Measurements from ENCODE around the gene NOC2L. TPM values are rescaled to one million over a fixed set of nuclear protein-coding genes. Genes with fewer than 3 reads are reported as not detected.

Gene NOC2L
- total and polyA plus RNA-seq, 9 of the 15 experiments (the other 6 are each of a cell fraction or from before 2014, with no cell fraction given): 4.0 to 410 (median 200) TPM

DNA sequence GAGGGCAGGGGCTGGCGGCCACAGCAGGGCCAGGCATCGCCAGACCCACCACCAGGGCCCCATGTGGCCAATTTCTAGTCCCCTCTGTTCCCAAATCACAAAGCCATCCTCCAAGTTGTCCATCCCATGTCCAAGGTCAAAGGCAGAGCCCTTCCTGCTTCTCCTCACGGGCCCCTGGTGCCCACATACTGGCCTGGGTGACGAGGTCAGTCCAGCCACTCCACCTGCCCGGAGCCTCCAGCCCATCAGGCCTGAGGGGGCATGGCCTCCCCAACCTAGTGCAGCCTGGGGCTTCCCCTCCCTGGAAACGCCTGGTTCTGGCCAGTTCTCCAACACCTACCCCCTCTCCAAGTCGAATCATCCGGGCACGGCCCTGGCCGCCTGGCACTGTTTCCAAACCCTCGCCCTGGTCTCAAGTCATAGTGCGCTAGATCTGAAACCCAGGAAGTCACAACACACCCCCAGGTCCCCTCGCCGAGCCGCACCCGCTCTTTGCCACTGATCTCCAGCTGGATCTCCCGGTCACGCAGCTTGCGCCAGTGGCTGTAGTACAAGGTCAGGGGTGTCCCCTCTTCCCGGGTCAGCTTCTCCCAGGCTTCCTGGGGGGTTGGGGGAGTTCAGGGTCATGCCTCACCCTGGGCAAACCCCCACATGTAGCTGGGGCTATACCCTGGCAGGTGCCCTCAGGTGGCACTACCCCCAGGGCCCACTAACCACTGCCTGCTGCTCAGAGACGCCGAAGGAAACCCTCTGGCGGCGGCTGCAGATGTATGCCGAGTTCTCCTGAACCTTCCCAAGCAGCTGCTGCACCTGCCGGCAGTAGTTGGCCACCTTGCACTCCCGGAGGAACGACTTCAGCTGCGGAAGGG, 13.1 kb downstream of the NOC2L start (continued):
- TF ChIP-seq, protein P1, sequence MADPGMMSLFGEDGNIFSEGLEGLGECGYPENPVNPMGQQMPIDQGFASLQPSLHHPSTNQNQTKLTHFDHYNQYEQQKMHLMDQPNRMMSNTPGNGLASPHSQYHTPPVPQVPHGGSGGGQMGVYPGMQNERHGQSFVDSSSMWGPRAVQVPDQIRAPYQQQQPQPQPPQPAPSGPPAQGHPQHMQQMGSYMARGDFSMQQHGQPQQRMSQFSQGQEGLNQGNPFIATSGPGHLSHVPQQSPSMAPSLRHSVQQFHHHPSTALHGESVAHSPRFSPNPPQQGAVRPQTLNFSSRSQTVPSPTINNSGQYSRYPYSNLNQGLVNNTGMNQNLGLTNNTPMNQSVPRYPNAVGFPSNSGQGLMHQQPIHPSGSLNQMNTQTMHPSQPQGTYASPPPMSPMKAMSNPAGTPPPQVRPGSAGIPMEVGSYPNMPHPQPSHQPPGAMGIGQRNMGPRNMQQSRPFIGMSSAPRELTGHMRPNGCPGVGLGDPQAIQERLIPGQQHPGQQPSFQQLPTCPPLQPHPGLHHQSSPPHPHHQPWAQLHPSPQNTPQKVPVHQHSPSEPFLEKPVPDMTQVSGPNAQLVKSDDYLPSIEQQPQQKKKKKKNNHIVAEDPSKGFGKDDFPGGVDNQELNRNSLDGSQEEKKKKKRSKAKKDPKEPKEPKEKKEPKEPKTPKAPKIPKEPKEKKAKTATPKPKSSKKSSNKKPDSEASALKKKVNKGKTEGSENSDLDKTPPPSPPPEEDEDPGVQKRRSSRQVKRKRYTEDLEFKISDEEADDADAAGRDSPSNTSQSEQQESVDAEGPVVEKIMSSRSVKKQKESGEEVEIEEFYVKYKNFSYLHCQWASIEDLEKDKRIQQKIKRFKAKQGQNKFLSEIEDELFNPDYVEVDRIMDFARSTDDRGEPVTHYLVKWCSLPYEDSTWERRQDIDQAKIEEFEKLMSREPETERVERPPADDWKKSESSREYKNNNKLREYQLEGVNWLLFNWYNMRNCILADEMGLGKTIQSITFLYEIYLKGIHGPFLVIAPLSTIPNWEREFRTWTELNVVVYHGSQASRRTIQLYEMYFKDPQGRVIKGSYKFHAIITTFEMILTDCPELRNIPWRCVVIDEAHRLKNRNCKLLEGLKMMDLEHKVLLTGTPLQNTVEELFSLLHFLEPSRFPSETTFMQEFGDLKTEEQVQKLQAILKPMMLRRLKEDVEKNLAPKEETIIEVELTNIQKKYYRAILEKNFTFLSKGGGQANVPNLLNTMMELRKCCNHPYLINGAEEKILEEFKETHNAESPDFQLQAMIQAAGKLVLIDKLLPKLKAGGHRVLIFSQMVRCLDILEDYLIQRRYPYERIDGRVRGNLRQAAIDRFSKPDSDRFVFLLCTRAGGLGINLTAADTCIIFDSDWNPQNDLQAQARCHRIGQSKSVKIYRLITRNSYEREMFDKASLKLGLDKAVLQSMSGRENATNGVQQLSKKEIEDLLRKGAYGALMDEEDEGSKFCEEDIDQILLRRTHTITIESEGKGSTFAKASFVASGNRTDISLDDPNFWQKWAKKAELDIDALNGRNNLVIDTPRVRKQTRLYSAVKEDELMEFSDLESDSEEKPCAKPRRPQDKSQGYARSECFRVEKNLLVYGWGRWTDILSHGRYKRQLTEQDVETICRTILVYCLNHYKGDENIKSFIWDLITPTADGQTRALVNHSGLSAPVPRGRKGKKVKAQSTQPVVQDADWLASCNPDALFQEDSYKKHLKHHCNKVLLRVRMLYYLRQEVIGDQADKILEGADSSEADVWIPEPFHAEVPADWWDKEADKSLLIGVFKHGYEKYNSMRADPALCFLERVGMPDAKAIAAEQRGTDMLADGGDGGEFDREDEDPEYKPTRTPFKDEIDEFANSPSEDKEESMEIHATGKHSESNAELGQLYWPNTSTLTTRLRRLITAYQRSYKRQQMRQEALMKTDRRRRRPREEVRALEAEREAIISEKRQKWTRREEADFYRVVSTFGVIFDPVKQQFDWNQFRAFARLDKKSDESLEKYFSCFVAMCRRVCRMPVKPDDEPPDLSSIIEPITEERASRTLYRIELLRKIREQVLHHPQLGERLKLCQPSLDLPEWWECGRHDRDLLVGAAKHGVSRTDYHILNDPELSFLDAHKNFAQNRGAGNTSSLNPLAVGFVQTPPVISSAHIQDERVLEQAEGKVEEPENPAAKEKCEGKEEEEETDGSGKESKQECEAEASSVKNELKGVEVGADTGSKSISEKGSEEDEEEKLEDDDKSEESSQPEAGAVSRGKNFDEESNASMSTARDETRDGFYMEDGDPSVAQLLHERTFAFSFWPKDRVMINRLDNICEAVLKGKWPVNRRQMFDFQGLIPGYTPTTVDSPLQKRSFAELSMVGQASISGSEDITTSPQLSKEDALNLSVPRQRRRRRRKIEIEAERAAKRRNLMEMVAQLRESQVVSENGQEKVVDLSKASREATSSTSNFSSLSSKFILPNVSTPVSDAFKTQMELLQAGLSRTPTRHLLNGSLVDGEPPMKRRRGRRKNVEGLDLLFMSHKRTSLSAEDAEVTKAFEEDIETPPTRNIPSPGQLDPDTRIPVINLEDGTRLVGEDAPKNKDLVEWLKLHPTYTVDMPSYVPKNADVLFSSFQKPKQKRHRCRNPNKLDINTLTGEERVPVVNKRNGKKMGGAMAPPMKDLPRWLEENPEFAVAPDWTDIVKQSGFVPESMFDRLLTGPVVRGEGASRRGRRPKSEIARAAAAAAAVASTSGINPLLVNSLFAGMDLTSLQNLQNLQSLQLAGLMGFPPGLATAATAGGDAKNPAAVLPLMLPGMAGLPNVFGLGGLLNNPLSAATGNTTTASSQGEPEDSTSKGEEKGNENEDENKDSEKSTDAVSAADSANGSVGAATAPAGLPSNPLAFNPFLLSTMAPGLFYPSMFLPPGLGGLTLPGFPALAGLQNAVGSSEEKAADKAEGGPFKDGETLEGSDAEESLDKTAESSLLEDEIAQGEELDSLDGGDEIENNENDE (IDR thresholded peaks at IDR 0.05; ENCODE audit: low read depth, low read length): no peak
- no peak for TF ChIP-seq POLR3G (IDR thresholded peaks at IDR 0.05; ENCODE audit: extremely low read depth, insufficient read length, insufficient replicate concordance)
- TF ChIP-seq ZKSCAN3 (CRISPR knock-in tag; IDR thresholded peaks at IDR 0.05): no peak
- peak; percentile 54 for TF ChIP-seq RBFOX2 (IDR thresholded peaks at IDR 0.05; ENCODE audit: low read depth, low read length)
- TF ChIP-seq POLR2G (IDR thresholded peaks at IDR 0.05; ENCODE audit: low read depth, low read length): peak; percentile 60
